ENCODE data around the gene CACNG7.
"Not testable (repeated sequence)": the region's sequence is repeated elsewhere in the genome, so short reads cannot be mapped to it uniquely, and the experiment has no call there.

The CACNG7 gene, protein sequence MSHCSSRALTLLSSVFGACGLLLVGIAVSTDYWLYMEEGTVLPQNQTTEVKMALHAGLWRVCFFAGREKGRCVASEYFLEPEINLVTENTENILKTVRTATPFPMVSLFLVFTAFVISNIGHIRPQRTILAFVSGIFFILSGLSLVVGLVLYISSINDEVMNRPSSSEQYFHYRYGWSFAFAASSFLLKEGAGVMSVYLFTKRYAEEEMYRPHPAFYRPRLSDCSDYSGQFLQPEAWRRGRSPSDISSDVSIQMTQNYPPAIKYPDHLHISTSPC

GRCh38 chr19:53908935-53909415, at the start of gene CACNG7:
Gene CACNG7 (plus strand): TSS chr19:53909278. CDS start chr19:53912832, 3,554 bp downstream.
- DNase-seq (ENCODE audit: low read depth in 2 of 2): no peak

- no peak for DNase-seq (ENCODE audit: low read depth in 2 of 2)
Measured at GRCh38 chr19:53864308-53864836, 44.7 kb upstream of the CACNG7 start.

- DNase-seq (ENCODE audit: low read depth in 2 of 2): no peak
Measured at GRCh38 chr19:53865523-53865917, 43.6 kb upstream of the CACNG7 start.

- no peak for DNase-seq (ENCODE audit: low read depth in 2 of 2)
Measured at GRCh38 chr19:53865918-53866864, 42.9 kb upstream of the CACNG7 start.

DNA sequence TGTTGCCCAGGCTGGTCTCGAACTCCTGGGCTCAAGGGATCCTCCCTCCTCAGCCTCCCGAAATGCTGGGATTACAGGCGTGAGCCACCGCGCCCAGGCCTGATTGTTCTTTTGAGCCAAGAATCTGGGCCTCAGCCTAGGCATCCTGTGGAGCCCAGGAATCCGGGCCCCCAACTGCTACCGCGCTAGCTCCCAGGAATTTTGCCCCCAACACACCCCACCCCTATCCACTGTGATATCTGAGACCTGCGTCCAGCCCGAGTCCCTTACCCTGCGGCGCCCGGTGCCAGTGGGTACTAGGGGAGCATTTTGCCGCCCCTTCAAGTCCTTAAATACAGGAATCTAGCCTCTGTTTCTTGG, 42.2 kb upstream of the CACNG7 start:
- no peak for DNase-seq (ENCODE audit: low read depth in 2 of 2)

- DNase-seq (ENCODE audit: low read depth in 2 of 2): peak; percentile 97
Measured at GRCh38 chr19:53867225-53868090, 41.6 kb upstream of the CACNG7 start, which contains the start of gene MYADM. Gene MYADM (plus strand): TSS chr19:53867883. CDS start chr19:53873530, 5,647 bp downstream.

- no peak for DNase-seq (ENCODE audit: low read depth in 2 of 2)
Measured at GRCh38 chr19:53868091-53868891, 40.8 kb upstream of the CACNG7 start.

DNA sequence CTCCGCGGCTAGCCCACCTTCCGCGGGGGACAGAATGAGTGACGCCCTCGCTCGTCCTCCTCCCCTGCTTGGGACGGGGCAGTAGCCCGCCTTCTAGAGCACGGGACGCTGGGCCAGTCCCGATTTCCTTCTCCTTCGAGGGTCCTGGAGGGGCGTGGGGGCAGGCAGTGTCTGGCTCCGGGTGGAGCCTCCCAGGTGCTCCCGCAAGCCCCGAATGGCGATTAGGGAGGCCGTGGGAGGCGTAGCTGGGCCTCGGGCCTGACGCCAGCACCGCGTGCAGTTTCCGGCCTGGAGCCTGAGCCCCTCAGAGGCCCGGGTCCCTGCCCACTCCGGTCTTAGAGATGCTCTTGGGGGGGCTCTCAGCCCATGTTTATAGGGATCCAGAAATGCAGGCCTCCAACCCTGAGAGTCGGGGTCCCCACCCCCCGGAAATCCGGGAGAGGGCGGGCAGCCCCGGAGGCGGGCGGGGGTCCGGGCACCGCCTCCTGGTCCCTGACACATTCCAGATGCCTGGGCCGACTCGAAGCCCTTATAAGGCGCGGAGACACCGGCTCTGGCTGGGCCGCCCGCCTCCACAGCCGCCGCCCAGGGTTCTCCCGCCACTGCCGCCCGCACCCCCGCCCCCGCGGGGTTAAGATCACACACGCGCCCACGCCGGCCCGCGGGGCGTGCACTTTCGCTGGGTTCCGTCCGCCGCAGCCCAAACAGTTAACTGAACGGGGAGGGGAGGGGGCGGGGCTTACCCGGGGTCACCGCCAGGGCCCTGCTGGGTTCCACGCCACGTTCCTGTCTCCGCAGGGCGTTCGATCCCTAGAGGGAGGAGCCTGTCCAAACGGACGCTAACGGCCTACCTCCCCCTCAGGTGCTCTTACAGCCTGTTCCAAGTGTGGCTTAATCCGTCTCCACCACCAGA, 39.9 kb upstream of the CACNG7 start:
- peak; percentile 74 to 82 for DNase-seq (ENCODE audit: low read depth in 2 of 2)

- DNase-seq (ENCODE audit: low read depth in 2 of 2): not testable (repeated sequence)
Measured at GRCh38 chr19:53869805-53870484, 39.1 kb upstream of the CACNG7 start.

DNA sequence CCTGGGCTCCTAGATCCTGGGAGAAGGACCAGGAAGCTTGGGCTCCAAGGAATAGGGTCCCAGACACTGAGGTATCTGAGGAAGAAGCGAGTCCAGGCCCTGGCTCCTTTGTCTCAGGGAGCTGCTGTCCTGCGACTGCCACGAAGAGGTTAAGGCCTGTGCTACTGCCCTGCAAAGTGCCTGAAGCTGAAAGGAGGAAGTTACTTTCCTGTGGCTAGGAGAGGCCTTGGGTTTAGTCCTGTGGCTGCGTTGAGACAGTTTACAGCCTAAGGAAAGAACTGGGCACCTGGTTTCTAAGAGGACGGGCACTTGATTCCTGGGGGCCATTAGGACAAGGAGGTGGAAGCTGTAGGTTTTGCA, 38.6 kb upstream of the CACNG7 start:
- no peak for DNase-seq (ENCODE audit: low read depth in 2 of 2)

DNA sequence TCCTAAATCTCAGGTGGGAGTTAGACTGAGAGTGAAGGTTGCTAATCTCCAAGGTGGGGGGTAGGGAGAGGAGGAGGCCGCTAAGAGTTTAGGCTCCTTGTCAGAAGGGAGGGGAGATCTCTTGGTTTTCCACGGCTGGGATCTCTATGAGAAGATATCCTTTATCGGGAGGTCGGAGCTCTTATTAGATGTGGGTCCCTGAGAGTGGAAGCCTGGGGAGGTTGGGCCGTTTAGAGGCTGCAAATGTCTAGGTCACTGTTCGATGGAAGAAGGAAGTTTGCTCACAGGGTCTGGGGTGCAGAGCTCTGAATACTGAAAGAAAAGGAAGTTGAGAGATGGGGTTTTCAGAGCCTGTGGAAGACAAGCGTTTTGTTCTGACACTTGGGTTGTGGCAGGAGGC, 37.6 kb upstream of the CACNG7 start:
- no peak for DNase-seq (ENCODE audit: low read depth in 2 of 2)

DNA sequence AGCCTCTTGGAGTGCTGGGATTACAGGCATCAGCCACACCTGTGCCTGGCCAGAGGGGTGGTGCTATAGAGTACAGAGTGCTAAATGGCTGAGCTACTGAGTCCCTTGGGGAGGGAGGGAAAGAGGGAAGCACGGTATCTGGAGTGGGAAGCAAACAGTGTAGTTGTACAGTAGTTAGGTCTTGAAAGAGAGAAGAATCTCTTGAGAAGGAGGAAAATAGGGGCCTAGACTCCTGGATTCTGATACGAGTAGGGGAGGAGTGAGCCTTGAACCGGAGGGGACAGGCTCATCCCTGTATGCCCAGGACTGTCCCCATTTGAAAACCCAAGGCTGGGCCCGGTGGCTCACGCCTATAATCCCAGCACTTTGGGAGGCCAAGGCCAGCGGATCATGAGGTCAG, 36.3 kb upstream of the CACNG7 start:
- DNase-seq (ENCODE audit: low read depth in 2 of 2): no peak

DNA sequence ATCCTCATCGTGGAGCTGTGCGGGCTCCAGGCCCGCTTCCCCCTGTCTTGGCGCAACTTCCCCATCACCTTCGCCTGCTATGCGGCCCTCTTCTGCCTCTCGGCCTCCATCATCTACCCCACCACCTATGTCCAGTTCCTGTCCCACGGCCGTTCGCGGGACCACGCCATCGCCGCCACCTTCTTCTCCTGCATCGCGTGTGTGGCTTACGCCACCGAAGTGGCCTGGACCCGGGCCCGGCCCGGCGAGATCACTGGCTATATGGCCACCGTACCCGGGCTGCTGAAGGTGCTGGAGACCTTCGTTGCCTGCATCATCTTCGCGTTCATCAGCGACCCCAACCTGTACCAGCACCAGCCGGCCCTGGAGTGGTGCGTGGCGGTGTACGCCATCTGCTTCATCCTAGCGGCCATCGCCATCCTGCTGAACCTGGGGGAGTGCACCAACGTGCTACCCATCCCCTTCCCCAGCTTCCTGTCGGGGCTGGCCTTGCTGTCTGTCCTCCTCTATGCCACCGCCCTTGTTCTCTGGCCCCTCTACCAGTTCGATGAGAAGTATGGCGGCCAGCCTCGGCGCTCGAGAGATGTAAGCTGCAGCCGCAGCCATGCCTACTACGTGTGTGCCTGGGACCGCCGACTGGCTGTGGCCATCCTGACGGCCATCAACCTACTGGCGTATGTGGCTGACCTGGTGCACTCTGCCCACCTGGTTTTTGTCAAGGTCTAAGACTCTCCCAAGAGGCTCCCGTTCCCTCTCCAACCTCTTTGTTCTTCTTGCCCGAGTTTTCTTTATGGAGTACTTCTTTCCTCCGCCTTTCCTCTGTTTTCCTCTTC, 35.1 kb upstream of the CACNG7 start:
- no peak for DNase-seq (ENCODE audit: low read depth in 2 of 2)

DNA sequence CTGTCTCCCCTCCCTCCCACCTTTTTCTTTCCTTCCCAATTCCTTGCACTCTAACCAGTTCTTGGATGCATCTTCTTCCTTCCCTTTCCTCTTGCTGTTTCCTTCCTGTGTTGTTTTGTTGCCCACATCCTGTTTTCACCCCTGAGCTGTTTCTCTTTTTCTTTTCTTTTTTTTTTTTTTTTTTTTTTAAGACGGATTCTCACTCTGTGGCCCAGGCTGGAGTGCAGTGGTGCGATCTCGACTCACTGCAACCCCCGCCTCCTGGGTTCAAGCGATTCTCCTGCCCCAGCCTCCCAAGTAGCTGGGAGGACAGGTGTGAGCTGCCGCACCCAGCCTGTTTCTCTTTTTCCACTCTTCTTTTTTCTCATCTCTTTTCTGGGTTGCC, 34.5 kb upstream of the CACNG7 start:
- no peak for DNase-seq (ENCODE audit: low read depth in 2 of 2)

GRCh38 chr19:53875602-53876325, 33.3 kb upstream of the CACNG7 start:
- DNase-seq (ENCODE audit: low read depth in 2 of 2): no peak

DNA sequence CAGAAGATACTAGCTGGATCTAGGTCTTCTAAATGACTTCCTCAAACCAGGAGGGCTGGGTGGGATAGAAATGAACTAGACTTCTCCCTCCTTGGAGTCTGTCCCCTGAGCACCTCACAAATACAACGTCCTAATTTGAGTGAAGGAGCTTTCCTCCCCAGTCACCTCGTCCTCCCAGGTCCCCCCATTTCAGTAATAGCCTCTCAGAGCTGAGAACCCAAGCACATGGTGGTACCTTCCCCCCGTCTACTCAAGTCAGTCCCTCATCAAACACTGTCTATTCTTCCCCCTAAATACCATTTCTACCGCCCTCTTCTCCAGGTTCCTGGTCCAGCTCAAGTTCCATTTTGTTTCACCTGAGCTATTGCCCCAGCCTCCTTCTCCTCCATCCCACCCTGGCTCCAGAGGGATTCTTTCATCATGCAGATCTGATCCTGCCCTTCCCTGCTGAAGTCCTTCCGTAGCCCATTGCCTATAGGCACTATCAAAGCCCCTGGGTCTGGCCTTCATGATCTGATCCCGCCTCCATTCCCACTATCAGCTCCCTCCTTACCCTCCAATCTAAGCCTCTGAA, 32.3 kb upstream of the CACNG7 start:
- no peak for DNase-seq (ENCODE audit: low read depth in 2 of 2)

DNA sequence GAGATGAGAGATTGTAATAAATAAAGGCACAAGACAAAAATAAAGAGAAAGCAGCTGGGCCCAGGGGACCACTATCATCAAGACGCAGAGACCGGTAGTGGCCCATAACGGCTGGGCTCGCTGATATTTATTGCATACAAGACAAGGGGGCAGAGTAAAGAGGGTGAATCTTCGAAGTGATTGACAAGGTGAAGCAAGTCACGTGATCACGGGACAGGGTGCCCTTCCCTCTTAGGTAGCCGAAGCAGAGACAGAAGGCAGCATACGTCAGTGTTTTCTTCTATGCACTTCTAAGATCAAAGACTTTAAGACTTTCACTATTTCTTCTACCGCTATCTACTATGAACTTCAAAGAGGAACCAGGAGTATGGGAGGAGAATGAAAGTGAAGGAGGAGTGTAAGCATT, 31.7 kb upstream of the CACNG7 start:
- no peak for DNase-seq (ENCODE audit: low read depth in 2 of 2)
